Stimulated activated CD8-positive, alpha-beta memory T cell treated with anti-CD3 and anti-CD28 coated beads, Interleukin-7, amount 100 ng/mL, for 48 hours (primary cell): Measurements from ENCODE around the gene CLDN17.

Source experiments
- DNase-seq, 2 donors: peaks; one replicate each; pipeline ENCODE4 v3.0.0-alpha.2; 2020; ENCODE audit warnings: low read depth in 1 of 2; ENCODE audit errors: extremely low read depth in 1 of 2

CLDN17 gene

DNA sequence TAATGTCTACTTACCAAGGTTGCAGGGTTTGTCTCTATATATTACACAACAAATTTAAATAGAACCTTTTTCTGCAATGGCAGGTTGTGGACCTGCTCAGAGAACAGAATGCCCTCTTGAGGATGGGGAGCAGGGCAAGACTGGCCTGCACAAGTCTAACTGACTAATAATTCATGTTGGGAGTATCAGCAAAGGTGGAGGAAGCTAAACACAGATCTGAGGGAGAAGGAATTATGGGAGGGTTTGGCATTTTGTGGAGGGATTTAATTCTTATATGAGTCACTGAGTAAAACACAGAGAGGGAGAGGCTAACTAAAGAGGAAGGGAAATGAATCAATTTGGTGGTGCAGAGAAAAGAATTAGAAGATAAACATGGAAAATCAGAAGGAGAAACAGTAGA lies 40.0 kb downstream of the CLDN17 start:
- no peak for DNase-seq

DNA sequence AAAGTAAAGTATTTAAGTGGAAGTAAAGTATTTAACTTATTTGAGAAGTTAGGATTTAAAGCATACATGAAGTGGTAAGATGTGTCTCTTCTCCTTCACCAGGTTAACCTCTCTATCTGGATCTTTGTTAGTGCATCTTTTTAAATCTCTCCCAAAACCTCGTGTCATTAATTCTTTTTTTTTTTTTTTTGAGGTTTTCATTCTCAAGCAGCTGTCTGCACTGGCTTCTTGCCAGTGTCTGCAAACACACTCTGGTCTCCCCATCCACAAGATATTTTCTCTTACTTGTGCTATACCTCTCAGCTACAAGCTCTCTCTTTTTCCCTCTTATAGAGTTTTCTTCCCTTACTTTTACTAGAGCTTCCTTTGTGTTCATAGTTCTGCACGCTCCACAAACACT lies 49.0 kb downstream of the CLDN17 start:
- DNase-seq: no peak

DNA sequence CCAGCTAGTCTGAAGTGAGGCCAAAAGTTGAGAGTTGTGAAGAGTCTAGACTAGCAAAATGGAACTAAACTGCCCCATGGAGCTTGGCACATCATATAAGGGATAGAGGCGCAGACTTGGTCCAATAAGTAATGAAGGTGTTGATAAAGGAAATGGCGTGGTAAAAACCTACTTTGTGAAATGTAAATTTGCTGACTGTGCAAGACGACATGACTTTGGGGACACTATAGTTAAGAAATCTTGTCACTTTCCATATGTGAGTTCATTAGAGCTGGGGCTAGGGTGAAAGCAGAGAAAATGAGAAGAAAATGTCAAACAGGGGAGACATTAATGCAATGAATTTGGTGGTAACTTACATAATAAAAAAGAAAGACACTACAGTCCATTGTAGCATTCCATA lies 50.1 kb downstream of the CLDN17 start:
- no peak for DNase-seq
